DND-41 (cell line): ENCODE data around the gene GALNT7.

Source experiments
- EZH2 ChIP-seq: IDR thresholded peaks from 3 replicates; pipeline ENCODE4 v1.6.1; 2012; ENCODE audit warnings: borderline replicate concordance, low read depth, mild to moderate bottlenecking, moderate library complexity, low read length, inconsistent platforms; ENCODE audit not compliant: severe bottlenecking
- TF ChIP-seq, protein P1 (sequence below): IDR thresholded peaks from 2 replicates; pipeline ENCODE4 v1.5.1; 2012; ENCODE audit warnings: borderline replicate concordance, low read length, moderate library complexity, mild to moderate bottlenecking; ENCODE audit not compliant: poor library complexity, severe bottlenecking; ENCODE audit errors: extremely low read depth

DNA sequence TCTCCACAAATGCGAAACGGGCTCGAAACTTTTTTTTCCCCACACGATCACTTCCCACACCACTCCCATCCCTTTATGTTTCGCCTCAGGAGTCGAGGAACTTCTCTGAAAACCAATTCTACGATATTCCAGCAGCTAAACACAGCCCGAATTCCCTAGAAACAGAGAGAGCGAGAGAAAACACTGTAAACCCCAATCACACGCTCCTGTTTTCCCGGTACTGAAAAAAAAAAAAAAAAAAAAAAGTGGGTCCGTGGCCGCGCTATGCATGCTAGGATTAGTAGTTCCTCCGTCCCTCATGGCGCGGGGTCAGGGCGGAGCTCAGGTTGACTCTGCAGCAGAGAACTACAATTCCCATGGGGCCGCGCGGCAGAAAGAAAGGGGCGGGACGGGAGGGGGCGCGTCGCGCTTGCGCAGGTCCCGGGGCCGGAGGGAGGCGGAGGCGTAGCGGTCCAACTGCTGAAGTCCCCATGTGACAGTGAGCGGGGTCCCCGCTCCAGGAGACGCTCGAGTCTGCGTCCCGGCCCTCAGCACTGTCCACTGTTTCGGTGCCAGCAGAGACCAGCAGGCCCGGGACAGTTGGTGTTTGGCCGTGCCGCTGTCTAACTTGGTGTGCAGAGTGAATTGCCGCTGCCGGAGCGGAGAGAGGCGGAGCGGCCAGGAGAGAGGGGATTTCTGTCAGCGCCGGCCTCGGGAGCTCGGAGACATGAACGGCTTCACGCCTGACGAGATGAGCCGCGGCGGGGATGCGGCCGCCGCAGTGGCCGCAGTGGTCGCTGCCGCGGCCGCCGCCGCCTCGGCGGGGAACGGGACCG lies 202.1 kb downstream of the GALNT7 start, which contains the start of gene SAP30:
- TF ChIP-seq EZH2 = no peak
- TF ChIP-seq, protein P1, sequence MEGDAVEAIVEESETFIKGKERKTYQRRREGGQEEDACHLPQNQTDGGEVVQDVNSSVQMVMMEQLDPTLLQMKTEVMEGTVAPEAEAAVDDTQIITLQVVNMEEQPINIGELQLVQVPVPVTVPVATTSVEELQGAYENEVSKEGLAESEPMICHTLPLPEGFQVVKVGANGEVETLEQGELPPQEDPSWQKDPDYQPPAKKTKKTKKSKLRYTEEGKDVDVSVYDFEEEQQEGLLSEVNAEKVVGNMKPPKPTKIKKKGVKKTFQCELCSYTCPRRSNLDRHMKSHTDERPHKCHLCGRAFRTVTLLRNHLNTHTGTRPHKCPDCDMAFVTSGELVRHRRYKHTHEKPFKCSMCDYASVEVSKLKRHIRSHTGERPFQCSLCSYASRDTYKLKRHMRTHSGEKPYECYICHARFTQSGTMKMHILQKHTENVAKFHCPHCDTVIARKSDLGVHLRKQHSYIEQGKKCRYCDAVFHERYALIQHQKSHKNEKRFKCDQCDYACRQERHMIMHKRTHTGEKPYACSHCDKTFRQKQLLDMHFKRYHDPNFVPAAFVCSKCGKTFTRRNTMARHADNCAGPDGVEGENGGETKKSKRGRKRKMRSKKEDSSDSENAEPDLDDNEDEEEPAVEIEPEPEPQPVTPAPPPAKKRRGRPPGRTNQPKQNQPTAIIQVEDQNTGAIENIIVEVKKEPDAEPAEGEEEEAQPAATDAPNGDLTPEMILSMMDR = no peak
